ENCODE measurements around the gene PURB. TPM values are rescaled to one million over a fixed set of nuclear protein-coding genes. Genes with fewer than 3 reads are reported as not detected.
A peak's percentile ranks its signal among the peaks of the same experiment; 100 is the strongest.

The PURB gene
- total and polyA plus RNA-seq, 8 donors, result 3.6 to 14.7 (median 7.8) TPM

DNA sequence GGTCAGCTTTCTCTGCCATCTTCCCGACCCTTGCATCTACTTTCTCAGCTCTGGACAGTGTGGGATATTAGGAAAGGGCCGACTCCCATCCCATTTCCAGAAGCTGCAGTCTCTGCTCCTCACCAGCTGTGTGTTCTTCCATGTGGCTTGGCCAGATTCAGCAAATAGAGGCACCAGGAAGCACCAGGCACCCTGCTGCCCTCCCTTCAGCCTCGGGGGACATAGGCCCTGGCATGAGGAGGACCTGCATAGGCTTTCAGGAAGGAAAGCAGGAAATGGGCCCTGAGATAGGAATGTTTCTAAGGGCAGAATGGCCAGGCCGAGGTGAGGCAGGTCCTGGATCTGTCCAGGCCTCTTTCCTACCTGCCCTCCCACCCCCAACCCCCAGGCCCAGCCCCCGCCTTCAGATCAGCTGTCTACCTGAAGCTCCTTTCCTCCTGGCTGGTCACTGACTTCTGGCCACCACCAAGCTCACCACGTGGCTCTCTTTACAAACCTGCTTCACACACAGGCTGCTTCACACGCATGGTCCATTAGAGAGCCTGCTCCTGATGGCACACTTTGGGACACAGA lies 27.5 kb upstream of the PURB start:
- intact Hi-C loops (cut with DNase I), result no loop called here
- ATAC-seq, result peak; percentile 89 to 98 (median 94)
- peak in 5 of 6 donors; percentile 45 to 70 (median 60) for DNase-seq
- Histone ChIP-seq H3K9me3 (no peaks in the 10 kb centered on the region), H3K4me1 (peaks cover 0 to 10% (median 6%) of the 10 kb centered on the region in 3 donors), H3K36me3 (no peaks in the 10 kb centered on the region), H3K4me3 (no peak overlapping the region), H3K27ac (peak overlapping the region; percentile 4 to 61 (median 55)), H3K27me3 (no peaks in the 10 kb centered on the region)
- no peak for FAIRE-seq
- TF ChIP-seq, protein P1, sequence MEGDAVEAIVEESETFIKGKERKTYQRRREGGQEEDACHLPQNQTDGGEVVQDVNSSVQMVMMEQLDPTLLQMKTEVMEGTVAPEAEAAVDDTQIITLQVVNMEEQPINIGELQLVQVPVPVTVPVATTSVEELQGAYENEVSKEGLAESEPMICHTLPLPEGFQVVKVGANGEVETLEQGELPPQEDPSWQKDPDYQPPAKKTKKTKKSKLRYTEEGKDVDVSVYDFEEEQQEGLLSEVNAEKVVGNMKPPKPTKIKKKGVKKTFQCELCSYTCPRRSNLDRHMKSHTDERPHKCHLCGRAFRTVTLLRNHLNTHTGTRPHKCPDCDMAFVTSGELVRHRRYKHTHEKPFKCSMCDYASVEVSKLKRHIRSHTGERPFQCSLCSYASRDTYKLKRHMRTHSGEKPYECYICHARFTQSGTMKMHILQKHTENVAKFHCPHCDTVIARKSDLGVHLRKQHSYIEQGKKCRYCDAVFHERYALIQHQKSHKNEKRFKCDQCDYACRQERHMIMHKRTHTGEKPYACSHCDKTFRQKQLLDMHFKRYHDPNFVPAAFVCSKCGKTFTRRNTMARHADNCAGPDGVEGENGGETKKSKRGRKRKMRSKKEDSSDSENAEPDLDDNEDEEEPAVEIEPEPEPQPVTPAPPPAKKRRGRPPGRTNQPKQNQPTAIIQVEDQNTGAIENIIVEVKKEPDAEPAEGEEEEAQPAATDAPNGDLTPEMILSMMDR (IDR thresholded peaks at IDR 0.05), result no peak
- 22 to 27% methylated on average over 7 of the region's 7 CpGs for WGBS, 2 donors

DNA sequence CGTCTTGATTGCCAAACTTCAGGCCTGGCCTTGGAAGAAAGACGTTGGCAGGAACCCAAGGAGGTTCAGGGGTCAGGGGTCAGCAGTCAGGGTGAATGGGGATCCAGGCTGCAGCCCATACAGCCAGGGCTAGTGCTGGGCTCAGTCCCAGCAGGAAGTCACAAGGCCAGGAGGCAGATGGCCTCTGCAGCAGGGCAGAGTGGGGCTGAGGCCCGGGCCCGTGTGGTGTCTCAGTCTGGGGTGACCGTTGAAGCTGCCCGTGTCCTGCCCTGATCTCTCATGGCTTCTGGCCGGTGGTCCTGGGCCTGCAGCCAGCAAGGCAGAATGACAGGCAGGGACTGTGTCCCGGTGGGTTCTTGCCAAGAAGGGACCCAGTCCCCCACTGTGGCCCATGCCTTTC lies 26.6 kb upstream of the PURB start:
- WGBS, 2 donors, result 82 to 85% methylated on average over 8 of the region's 8 CpGs
- ATAC-seq, result peak in 1 of 4 donors; percentile 36
- H3K4me3 ChIP-seq, result no peak overlapping the region
- H3K36me3 ChIP-seq, result no peaks in the 10 kb centered on the region
- no peaks in the 10 kb centered on the region for H3K27me3 ChIP-seq
- DNase-seq, result peak in 2 of 6 donors; percentile 13 to 27
- intact Hi-C loops (cut with DNase I), result no loop called here
- no peak for FAIRE-seq
- H3K4me1 ChIP-seq, result peaks cover 0 to 10% (median 6%) of the 10 kb centered on the region in 3 donors
- no peaks in the 10 kb centered on the region for H3K9me3 ChIP-seq
- TF ChIP-seq, protein P1 (IDR thresholded peaks at IDR 0.05), result no peak
- peak overlapping the region in 1 of 4 donors; percentile 52 for H3K27ac ChIP-seq

DNA sequence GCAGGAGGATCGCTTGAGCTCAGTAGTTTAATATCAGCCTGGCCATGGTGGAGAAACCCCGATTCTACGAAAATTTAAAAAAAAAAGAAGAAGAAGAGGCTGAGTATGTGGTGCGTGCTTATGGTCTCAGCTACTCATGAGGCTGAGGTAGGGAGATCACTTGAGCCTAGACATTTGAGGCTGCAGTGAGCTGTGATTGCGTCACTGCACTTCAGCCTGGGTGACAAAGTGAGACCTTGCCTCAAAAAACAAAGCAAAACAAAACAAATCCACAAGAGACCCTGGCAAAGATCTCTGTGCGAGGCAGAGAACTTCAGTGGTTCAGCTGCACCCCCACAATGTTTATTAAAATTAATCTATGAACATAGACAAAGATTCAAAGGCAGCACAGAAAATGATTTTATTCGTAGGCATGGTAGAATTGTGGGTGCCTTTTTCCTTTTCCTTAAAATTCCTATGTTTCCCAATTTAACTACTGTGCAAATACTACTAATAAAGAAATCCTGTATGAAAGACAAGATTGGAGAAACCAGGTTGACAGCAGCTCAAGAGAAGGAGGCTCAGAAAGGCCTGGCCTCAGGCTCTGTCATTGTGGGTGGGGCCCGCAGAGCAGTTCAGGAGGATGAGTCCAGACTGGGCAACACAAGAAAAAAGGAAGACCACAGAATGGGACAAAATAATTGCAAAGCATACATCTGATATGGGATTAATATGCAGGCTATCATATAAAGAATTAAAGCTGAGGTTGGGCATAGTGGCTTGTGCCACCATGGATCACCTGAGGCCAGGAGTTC lies 24.5 kb upstream of the PURB start:
- no peaks in the 10 kb centered on the region for H3K27me3 ChIP-seq
- TF ChIP-seq, protein P1 (IDR thresholded peaks at IDR 0.05), result no peak
- H3K9me3 ChIP-seq, result no peaks in the 10 kb centered on the region
- no peak for FAIRE-seq
- DNase-seq, result no peak
- no peak overlapping the region for H3K27ac ChIP-seq
- ATAC-seq, result no peak
- intact Hi-C loops (cut with DNase I), result no loop called here
- WGBS, 2 donors, result 85 to 86% methylated on average over 8 of the region's 8 CpGs
- peaks cover 0 to 10% (median 6%) of the 10 kb centered on the region in 3 donors for H3K4me1 ChIP-seq
- no peaks in the 10 kb centered on the region for H3K36me3 ChIP-seq
- H3K4me3 ChIP-seq, result no peak overlapping the region

DNA sequence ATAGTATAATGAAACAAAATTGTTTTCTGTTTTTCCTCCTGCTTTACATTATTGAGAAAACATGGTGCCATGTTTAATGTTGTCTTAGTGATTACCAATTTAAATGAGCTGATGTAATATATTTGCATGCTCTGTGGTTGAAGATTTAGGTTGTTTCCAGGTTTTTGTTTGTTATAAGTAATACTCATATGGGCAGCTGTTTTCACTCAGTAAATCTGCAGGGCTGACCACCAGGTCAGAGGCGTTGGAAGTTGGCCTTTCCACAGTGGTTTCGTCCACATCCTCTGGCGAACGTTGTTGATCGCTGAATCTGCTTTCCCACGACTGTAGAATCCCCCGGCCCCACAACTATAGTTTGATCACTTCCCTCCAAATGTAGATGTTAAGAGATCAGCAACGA lies 21.6 kb upstream of the PURB start:
- FAIRE-seq (no peak), DNase-seq (no peak), ATAC-seq (no peak)
- H3K27me3 ChIP-seq, result no peaks in the 10 kb centered on the region
- no peaks in the 10 kb centered on the region for H3K4me1 ChIP-seq
- H3K27ac ChIP-seq, result no peak overlapping the region
- H3K9me3 ChIP-seq, result no peaks in the 10 kb centered on the region
- TF ChIP-seq, protein P1 (IDR thresholded peaks at IDR 0.05), result no peak
- no peaks in the 10 kb centered on the region for H3K36me3 ChIP-seq
- intact Hi-C loops (cut with DNase I), result no loop called here
- WGBS, 2 donors, result 79 to 84% methylated on average over 8 of the region's 8 CpGs
- H3K4me3 ChIP-seq, result no peak overlapping the region
